Mesodermal cell (in vitro differentiated cells): Measurements from ENCODE around the gene MAP3K7. TPM values are rescaled to one million over a fixed set of nuclear protein-coding genes. Genes with fewer than 3 reads are reported as not detected.
A peak's percentile ranks its signal among the peaks of the same experiment; 100 is the strongest.

ENCODE experiments used
- H3K27ac ChIP-seq: 2 replicates; pipeline ENCODE4 v1.7.0; 2013; ENCODE audit warnings: mild to moderate bottlenecking, low read depth, low read length, moderate library complexity; ENCODE audit not compliant: severe bottlenecking
- H3K36me3 ChIP-seq: 2 replicates; pipeline ENCODE4 v1.7.1; 2013; ENCODE audit warnings: mild to moderate bottlenecking, low read length, moderate library complexity; ENCODE audit not compliant: control insufficient read depth, insufficient read depth
- H3K4me1 ChIP-seq: one replicate; pipeline ENCODE4 v1.7.1; 2013; ENCODE audit warnings: mild to moderate bottlenecking, low read length; ENCODE audit not compliant: insufficient read depth, control insufficient read depth, poor library complexity, severe bottlenecking
- H3K4me3 ChIP-seq: 2 replicates; pipeline ENCODE4 v1.7.0; 2013; ENCODE audit warnings: low read length, control low read depth, mild to moderate bottlenecking; ENCODE audit not compliant: insufficient read depth, poor library complexity, severe bottlenecking; ENCODE audit errors: extremely low read depth
- H3K9me3 ChIP-seq: 2 replicates; pipeline ENCODE4 v1.7.1; 2013; ENCODE audit warnings: mild to moderate bottlenecking, low read length, moderate library complexity; ENCODE audit not compliant: control insufficient read depth
- WGBS, 2 experiments: methylation state at CpG; one replicate each; pipeline ENCODE4 v1.1.5; 2013; ENCODE audit warnings: missing lambda C conversion rate in 2 of 2; ENCODE audit not compliant: insufficient coverage in 2 of 2; 5-methylcytosine and 5-hydroxymethylcytosine counted together
- polyA plus RNA-seq, 2 experiments: library from polyadenylated mRNA; stranded (reverse); fragments of 50-300 nt; gene quantifications; one replicate each; pipeline ENCODE4 v1.2.3, GENCODE V29; 2013

Gene MAP3K7
- 44.2 TPM for polyA plus RNA-seq (2013, experiment 1 of 2)
- 42.5 TPM for polyA plus RNA-seq (2013, experiment 2 of 2)

- Histone ChIP-seq H3K9me3 (no peaks in the 10 kb centered on the region), H3K4me3 (peak within 1 kb of the TSS; percentile 99), H3K27ac (peak within 1 kb of the TSS; percentile 99), H3K36me3 (no peaks in the 10 kb centered on the region), H3K4me1 (no peaks in the 10 kb centered on the region)
- WGBS, 2 experiments = 1% methylated on average over 35 to 52 of the region's 58 CpGs
Measured at GRCh38 chr6:90586836-90587638, at the start of gene MAP3K7. Gene MAP3K7 (minus strand): TSS chr6:90587072. CDS start chr6:90586883, 189 bp downstream.

GRCh38 chr6:90631046-90631445, 44.2 kb upstream of the MAP3K7 start:
- WGBS, 2 experiments = no CpG with 5 or more reads among the region's 1 CpG
- Histone ChIP-seq H3K4me3 (no peak overlapping the region), H3K4me1 (no peaks in the 10 kb centered on the region), H3K27ac (no peak overlapping the region), H3K36me3 (no peaks in the 10 kb centered on the region), H3K9me3 (no peaks in the 10 kb centered on the region)

DNA sequence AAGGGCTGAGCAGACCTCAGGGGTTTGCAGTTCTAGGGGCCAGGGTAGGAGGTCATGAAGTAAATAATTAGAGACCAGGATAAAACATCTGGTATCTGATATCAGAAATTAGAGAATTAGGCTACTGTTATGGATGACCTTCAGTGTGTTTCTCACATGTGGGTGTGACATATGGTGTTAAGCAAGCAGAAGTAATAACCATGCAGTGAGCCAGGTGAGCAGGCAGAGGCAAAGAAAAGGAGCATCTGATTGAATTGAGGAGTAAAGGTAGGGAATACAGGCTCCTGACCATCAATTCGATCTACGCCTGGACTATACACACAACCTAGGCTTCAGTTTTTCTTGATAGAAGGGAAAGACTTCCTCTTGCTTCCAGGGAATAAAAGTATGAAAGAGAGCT, 34.7 kb upstream of the MAP3K7 start:
- no peaks in the 10 kb centered on the region for H3K4me1 ChIP-seq
- no peaks in the 10 kb centered on the region for H3K36me3 ChIP-seq
- no peak overlapping the region for H3K27ac ChIP-seq
- H3K4me3 ChIP-seq = no peak overlapping the region
- H3K9me3 ChIP-seq = no peaks in the 10 kb centered on the region
- WGBS, 2 experiments = 100% methylated on average over 1 of the region's 2 CpGs; no CpG with 5 or more reads in 1 of the 2 experiments

GRCh38 chr6:90619221-90619620, 32.3 kb upstream of the MAP3K7 start:
- Histone ChIP-seq H3K27ac (no peak overlapping the region), H3K4me3 (no peak overlapping the region), H3K9me3 (no peaks in the 10 kb centered on the region), H3K4me1 (no peaks in the 10 kb centered on the region), H3K36me3 (no peaks in the 10 kb centered on the region)
- WGBS, 2 experiments = no CpG with 5 or more reads among the region's 2 CpGs

DNA sequence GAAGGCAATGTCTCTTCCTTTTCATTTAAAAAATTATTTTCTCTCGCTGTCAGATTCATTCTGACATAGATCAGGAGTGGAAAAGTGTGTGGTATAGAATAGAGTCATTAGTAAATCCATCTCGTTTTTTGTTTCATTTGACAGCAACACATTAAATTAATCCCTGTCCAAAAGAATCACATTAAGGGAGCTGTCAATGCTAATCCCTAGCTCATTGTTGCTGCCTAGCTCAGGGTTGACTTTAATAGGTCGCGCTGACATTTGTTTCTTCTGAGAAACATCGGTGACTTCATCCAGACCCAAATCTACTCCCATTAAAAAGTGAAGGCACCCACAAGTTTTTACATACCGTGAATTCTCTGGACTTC, 25.4 kb upstream of the MAP3K7 start:
- Histone ChIP-seq H3K4me1 (peaks cover 7% of the 10 kb centered on the region), H3K9me3 (no peaks in the 10 kb centered on the region), H3K4me3 (no peak overlapping the region), H3K36me3 (no peaks in the 10 kb centered on the region), H3K27ac (no peak overlapping the region)
- WGBS, 2 experiments = 60 to 69% methylated on average over 2 of the region's 6 CpGs

- H3K9me3 ChIP-seq = no peaks in the 10 kb centered on the region
- no peaks in the 10 kb centered on the region for H3K36me3 ChIP-seq
- H3K27ac ChIP-seq = no peak overlapping the region
- peak overlapping the region; percentile 48 for H3K4me3 ChIP-seq
- H3K4me1 ChIP-seq = peaks cover 7% of the 10 kb centered on the region
- WGBS, 2 experiments = 64 to 70% methylated on average over 23 to 24 of the region's 25 CpGs
Measured at GRCh38 chr6:90611543-90612312, 24.9 kb upstream of the MAP3K7 start.

- Histone ChIP-seq H3K36me3 (no peaks in the 10 kb centered on the region), H3K9me3 (no peaks in the 10 kb centered on the region), H3K4me3 (peak overlapping the region; percentile 48), H3K4me1 (peaks cover 10% of the 10 kb centered on the region), H3K27ac (peak overlapping the region; percentile 52)
- 1% methylated on average over 42 to 56 of the region's 72 CpGs for WGBS, 2 experiments
Measured at GRCh38 chr6:90610751-90611542, 24.1 kb upstream of the MAP3K7 start.

DNA sequence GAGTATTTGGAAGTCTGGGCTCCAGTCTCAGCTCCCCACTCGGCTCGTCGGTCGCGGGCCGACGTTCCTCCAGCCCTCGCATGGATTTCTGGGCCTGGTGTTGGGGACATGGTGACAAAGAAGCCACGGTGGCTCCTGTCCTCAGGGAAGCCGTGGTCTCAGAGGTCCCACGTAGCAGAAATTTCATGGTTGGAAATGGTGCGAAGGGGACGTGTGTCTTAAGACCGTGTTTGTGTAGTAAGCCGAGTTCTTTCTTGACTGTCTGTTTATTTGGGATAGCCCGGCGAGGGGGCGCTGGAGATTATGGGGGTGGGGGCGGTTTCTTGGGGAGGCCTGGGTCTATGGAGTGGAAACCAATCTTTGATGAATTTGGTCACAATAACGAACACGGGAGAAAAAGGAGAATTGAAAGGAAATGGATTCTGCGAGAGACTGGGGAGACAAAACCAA, 23.5 kb upstream of the MAP3K7 start:
- H3K9me3 ChIP-seq = no peaks in the 10 kb centered on the region
- H3K27ac ChIP-seq = peak overlapping the region; percentile 52
- peaks cover 12% of the 10 kb centered on the region for H3K4me1 ChIP-seq
- H3K4me3 ChIP-seq = peak overlapping the region; percentile 48
- no peaks in the 10 kb centered on the region for H3K36me3 ChIP-seq
- 36 to 42% methylated on average over 11 to 22 of the region's 22 CpGs for WGBS, 2 experiments

- no peaks in the 10 kb centered on the region for H3K9me3 ChIP-seq
- H3K4me3 ChIP-seq = no peak overlapping the region
- 10% methylated on average over 1 of the region's 1 CpG; no CpG with 5 or more reads in 1 of the 2 experiments for WGBS, 2 experiments
- no peaks in the 10 kb centered on the region for H3K36me3 ChIP-seq
- H3K27ac ChIP-seq = no peak overlapping the region
- peaks cover 4% of the 10 kb centered on the region for H3K4me1 ChIP-seq
Measured at GRCh38 chr6:90605749-90606340, 19.0 kb upstream of the MAP3K7 start.

DNA sequence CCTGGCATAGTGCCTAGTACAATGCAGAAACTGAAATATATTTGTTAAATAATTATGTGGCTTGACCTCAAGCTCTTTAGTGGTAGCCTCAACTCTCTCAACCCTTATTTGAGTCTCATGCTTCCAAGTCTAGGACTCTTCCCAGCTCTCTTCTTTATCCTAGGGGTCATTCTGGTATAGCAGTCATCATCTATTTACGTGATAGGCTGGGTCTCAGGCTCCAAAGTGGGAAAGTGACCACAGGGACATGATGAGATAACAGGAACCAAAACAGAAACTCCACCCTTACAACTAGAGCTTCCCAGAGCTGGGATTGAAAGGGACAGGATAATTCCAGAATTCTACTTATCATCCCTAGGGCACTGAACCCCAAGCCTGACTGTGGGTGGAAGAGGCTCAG, 17.7 kb upstream of the MAP3K7 start:
- H3K27ac ChIP-seq = no peak overlapping the region
- H3K4me3 ChIP-seq = no peak overlapping the region
- no peaks in the 10 kb centered on the region for H3K9me3 ChIP-seq
- peaks cover 4% of the 10 kb centered on the region for H3K4me1 ChIP-seq
- no peaks in the 10 kb centered on the region for H3K36me3 ChIP-seq
- WGBS, 2 experiments = no CpG with 5 or more reads among the region's 1 CpG
